Smooth muscle cell of the brain vasculature (primary cell): ENCODE results near the gene CYFIP2.

Source experiments
- DNase-seq: peaks from one replicate; pipeline ENCODE4 v3.0.0-alpha.2; 2012; ENCODE audit warnings: low read depth, low spot score

The CYFIP2 gene

GRCh38 chr5:157258450-157258849, 7.5 kb upstream of the CYFIP2 start:
- no peak for DNase-seq

DNA sequence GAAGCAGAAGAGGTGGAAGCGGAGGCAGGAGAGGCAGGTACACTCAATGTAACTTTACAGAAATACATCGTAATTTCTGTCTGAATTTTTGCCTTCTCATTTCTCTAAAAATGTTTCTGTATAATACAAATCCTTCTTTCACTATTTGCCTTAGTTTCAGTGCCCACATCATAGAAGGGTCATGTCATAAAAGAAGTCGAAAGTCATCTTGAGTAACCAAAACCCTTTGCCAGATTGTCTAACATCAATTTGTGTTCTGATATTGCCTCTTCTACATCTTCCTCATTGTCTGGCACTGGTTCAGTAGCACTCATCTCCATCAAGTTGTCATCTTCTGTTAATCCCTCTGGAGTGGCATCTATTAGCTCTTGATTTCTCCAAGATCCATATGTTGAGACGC, 6.2 kb upstream of the CYFIP2 start:
- no peak for DNase-seq

DNA sequence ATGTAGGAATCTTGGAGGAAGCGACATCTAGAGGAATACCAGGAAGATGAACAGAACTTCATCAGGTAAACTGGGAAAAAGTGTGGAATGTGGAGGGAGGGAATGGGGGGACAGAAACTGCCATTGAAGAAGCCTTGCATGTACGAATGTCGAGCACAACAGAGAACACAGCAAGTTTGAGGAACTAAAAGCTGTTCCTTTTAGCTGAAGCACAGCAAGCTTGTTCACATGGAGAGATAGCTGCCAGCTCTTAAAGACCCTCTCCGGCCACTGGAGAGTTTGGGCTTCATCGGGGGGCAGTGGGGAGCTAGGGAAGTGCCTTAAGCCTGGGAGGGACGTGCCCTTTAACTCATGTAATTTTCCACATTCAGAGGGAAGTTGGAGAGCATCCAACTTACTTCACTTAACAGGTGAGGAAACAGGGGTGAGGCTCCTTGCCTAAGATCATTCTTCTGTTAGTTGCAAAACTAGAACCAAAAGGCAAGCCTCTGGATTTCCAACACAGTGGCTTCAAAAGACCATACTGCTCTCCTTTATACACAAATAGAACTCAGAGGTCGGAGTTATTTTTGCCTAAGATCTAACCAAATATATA, 2.3 kb upstream of the CYFIP2 start:
- no peak for DNase-seq

DNA sequence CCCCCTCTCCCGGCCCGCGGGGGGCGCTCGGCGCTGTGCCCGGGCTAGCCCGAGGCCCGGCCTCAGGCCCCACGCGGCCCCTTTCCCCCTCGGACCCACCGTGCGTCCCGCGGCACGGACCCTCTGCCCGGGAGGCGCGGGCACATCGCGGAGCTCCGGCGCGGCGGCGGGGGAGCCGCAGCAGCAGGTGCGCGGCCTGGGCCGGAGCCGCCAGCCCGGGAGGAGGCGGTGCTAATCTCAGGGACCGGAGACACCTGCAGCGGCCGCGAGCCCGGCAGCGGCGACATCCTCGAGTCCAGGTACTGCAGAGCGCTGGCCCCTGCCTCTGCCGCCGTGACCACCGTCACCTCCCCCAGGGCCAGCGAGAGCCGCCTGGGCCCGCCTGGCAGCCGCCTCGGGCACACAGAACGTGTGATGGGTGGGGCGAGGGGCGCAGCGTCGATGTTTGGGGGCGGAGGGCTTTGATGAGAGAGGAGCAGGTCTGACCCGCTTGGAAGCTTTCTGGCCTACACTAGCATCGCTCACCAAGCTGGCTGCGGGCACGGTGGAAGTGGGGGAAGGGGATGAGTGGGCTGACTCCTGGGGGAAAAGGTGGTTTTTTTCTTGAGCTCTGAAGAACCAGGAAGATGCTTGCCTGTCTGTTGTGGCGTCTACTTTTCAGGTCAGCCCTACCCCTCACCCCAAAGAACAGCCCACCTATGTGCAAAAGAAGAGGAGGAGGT, 524 bp downstream of the CYFIP2 start:
- no peak for DNase-seq

- no peak for DNase-seq
Observed at GRCh38 chr5:157267025-157267424, 1.1 kb downstream of the CYFIP2 start.

- DNase-seq = no peak
Observed at GRCh38 chr5:157267761-157268480, 2.0 kb downstream of the CYFIP2 start.

DNA sequence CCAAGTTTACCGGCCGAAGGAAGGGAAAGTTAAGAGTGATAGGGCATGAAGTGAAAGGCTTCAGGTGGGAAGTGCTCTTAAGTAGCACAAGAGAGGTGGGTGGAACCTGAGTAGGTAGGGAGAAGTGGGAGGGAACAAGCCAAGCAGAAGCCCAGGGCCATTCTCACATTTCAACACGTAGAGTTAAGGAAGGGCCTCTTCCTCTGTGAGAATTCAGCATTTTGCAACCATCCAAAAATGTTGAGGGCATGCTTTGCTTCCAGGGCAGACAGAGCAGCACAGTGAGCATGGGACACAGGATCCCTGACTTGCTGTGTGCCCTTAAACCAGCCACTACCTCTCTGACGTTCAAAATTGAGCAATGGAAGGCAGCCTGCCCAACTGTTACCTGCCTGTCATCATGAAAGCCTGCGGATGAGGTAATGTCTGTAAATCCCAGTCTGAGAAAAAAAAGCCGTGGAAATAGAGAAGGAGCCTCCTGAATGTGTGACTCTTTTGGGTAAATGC, 3.3 kb downstream of the CYFIP2 start:
- no peak for DNase-seq

DNA sequence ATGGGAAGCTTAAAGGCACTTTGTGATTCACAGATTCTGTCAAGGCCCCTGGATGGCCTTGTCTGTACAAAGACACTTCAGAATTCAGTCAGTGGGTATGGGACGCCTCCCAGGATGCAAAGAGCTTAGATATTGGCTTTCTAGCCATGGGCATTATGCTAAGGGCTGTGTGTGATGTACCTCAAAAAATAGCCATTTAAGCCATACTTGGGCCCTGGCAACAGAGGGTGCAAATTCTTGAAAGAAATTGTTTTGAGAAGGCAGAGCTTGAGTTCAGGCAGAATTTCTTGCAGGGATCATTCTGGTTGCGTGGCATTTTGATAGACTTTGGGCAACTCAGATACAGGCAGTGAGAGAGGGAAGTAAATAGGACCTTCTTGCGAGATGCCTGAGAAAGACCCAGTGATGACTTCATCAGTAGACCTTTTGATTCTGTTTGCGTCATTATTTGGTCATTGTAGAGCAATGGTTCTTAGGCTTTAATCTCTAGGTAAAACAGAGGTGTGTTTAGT, 3.9 kb downstream of the CYFIP2 start:
- no peak for DNase-seq

GRCh38 chr5:157270771-157271170, 4.8 kb downstream of the CYFIP2 start:
- no peak for DNase-seq

DNA sequence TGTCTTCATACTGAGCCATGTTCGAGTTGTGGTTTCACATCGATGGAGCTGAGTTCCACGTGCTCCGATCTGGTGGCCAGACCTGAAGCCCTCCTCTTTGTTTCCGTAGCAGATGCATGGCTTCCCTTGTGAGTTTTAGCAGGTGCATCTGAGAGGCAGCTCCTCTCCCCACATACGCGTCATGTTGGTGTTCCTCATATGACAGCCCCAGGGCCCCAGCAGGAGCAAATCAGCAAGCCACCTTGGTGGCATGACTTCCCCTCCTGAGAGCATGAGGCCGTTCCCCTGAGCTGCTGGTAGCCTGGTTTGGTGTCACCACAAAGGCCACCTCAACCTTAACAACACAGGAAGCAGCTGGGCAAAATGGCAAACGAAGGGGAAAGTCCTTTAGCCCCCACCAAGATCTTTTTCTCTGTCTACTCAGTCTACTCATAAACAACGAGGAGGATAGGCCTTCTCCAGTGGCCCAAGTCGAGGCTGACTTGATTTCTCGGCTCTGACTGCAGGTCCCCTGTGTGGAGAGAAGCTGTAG, 5.9 kb downstream of the CYFIP2 start:
- no peak for DNase-seq

DNA sequence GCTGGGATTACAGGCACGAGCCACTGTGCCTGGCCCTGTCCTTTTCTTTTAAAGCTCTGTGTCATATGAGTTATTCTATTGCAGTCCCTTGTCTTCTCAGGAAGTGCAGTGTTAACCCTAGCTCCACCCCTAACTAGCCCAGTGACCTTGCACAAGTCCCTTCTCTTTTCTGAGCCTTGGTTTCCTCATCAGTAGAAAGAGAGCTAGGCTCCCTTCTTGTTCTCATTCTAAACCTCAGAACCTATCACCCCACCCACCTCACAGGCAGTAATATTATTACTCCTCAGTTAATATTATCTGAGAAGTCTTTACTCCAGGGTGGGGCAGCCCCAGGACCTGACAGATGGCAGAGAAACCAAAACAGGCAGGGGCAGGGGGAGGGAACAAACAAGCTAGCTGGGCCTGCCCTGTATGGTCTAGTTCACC, 7.2 kb downstream of the CYFIP2 start:
- DNase-seq = no peak

- no peak for DNase-seq
Observed at GRCh38 chr5:157275403-157275802, 9.5 kb downstream of the CYFIP2 start.

DNA sequence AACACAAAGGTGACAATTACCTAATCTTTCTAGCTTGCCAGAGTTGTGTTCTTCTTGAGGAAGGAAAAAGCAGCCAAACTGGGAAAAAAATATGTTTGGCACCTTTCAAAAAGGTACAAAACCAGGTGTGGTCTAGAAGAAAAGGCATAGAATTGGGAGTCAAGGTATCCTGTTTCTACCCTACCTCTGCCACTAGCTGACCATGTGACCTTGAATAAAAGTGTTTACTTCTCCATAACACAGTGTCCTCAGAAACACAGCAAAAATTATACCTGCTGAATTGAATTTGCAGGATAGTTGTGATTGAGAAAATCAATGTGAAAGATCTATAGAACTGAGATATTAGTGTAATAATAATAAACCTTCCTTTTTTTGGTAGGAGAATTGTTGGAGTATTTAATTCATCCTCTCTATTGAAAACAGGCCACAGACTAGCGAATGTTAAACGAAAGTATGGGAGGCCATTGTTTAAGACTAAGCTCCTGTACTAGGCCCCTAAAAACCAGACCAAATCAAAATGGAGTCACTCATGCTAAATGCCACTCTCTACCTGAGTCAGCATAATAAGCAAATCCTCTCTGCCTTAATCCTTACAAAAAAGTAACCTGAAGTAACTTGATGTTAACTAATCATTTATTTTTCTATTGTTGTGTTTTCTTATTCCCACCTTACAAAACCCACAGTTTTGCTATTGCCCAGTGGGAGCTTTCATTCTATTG, 12.6 kb downstream of the CYFIP2 start:
- DNase-seq = no peak

- no peak for DNase-seq
Observed at GRCh38 chr5:157279605-157280239, 13.8 kb downstream of the CYFIP2 start.

- no peak for DNase-seq
Observed at GRCh38 chr5:157280927-157281326, 15.0 kb downstream of the CYFIP2 start.

DNA sequence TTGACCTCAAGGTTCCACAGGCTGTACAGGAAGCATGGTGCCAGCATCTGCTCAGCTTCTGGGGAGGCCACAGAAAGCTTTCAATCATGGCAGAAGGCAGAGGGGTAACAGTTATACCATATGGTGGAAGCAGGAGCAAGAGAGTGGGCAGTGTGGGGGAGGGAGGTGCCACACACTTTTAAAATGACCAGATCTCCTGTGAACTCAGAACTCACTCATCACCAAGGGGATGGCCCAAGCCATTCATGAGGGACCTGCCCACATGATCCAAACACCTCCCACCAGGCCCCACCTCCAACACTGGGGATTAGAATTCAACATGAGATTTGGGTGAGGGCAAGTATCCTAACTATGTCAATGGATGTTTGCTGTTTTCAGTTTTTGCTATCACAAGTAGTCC, 16.2 kb downstream of the CYFIP2 start:
- DNase-seq = no peak

- DNase-seq = no peak
Observed at GRCh38 chr5:157283434-157283833, 17.5 kb downstream of the CYFIP2 start.

GRCh38 chr5:157284458-157285212, 18.7 kb downstream of the CYFIP2 start:
- no peak for DNase-seq

- no peak for DNase-seq
Observed at GRCh38 chr5:157285310-157286035, 19.6 kb downstream of the CYFIP2 start.

- no peak for DNase-seq
Observed at GRCh38 chr5:157286761-157287211, 20.9 kb downstream of the CYFIP2 start.
